SK-N-SH treated with all-trans-retinoic acid at 6 μM for 48 hours (cell line): Measurements from ENCODE around the gene ZNF853.

Experiments
- ATAC-seq: fragments of 200-7000 bp; cut with Tn5 transposase; 3 replicates; pipeline ENCODE4 v1.9.1; 2020; ENCODE audit warnings: mild to moderate bottlenecking, moderate library complexity
- ARNTL ChIP-seq: fragments of 450-650 bp; formaldehyde crosslinking; IDR thresholded peaks from 2 replicates; pipeline ENCODE4 v1.5.0; 2020; ENCODE audit warnings: low read depth, mild to moderate bottlenecking, moderate library complexity, borderline replicate concordance
- BACH2 ChIP-seq: fragments of 250-450 bp; sonication (Bioruptor Pico); IDR thresholded peaks from 2 replicates; pipeline ENCODE4 v1.9.0; 2021; ENCODE audit warnings: mild to moderate bottlenecking, borderline replicate concordance
- CREB5 ChIP-seq: fragments of 250-450 bp; sonication (Bioruptor Pico); IDR thresholded peaks from 2 replicates; pipeline ENCODE4 v1.5.1; 2020; ENCODE audit warnings: low read depth, mild to moderate bottlenecking, moderate library complexity
- CSRNP3 ChIP-seq: fragments of 250-450 bp; sonication (Bioruptor Pico); IDR thresholded peaks from 2 replicates; pipeline ENCODE4 v1.5.1; 2021; ENCODE audit warnings: mild to moderate bottlenecking, moderate library complexity
- ESRRG ChIP-seq: fragments of 250-450 bp; sonication (Bioruptor Pico); IDR thresholded peaks from 2 replicates; pipeline ENCODE4 v1.6.1; 2021; ENCODE audit warnings: mild to moderate bottlenecking
- GLIS3 ChIP-seq: fragments of 250-450 bp; sonication (Bioruptor Pico); IDR thresholded peaks from 2 replicates; pipeline ENCODE4 v1.5.0; 2020; ENCODE audit warnings: mild to moderate bottlenecking, moderate library complexity
- PATZ1 ChIP-seq: fragments of 250-450 bp; sonication (Bioruptor Pico); IDR thresholded peaks from 2 replicates; pipeline ENCODE4 v1.8.0; 2020; ENCODE audit warnings: mild to moderate bottlenecking, moderate library complexity, borderline replicate concordance
- POU6F1 ChIP-seq: fragments of 250-450 bp; sonication (Bioruptor Pico); IDR thresholded peaks from 2 replicates; pipeline ENCODE4 v1.8.0; 2021; ENCODE audit warnings: low read depth, mild to moderate bottlenecking, moderate library complexity, borderline replicate concordance
- PPARA ChIP-seq: fragments of 250-450 bp; sonication (Bioruptor Pico); IDR thresholded peaks from 2 replicates; pipeline ENCODE4 v1.5.0; 2020; ENCODE audit warnings: mild to moderate bottlenecking, borderline replicate concordance
- RARB ChIP-seq: fragments of 250-450 bp; sonication (Bioruptor Pico); IDR thresholded peaks from 2 replicates; pipeline ENCODE4 v1.8.0; 2021; ENCODE audit warnings: mild to moderate bottlenecking, moderate library complexity
- SNAI2 ChIP-seq: fragments of 250-450 bp; sonication (Bioruptor Pico); IDR thresholded peaks from 2 replicates; pipeline ENCODE4 v1.5.0; 2020; ENCODE audit warnings: mild to moderate bottlenecking, moderate library complexity
- TSHZ2 ChIP-seq: fragments of 250-450 bp; sonication (Bioruptor Pico); IDR thresholded peaks from 2 replicates; pipeline ENCODE4 v1.5.0; 2020; ENCODE audit warnings: mild to moderate bottlenecking, moderate library complexity
- ZC3H10 ChIP-seq: fragments of 250-450 bp; sonication (Bioruptor Pico); IDR thresholded peaks from 2 replicates; pipeline ENCODE4 v1.5.1; 2021; ENCODE audit warnings: mild to moderate bottlenecking, moderate library complexity
- ZFP3 ChIP-seq: fragments of 250-450 bp; sonication (Bioruptor Pico); IDR thresholded peaks from 2 replicates; pipeline ENCODE4 v1.5.0; 2020; ENCODE audit warnings: mild to moderate bottlenecking, moderate library complexity
- ZFP30 ChIP-seq: fragments of 450-650 bp; formaldehyde crosslinking; IDR thresholded peaks from 2 replicates; pipeline ENCODE4 v1.5.0; 2022; ENCODE audit warnings: mild to moderate bottlenecking, moderate library complexity
- ZNF565 ChIP-seq: fragments of 450-650 bp; formaldehyde crosslinking; conservative IDR thresholded peaks from 2 replicates; pipeline ENCODE4 v1.5.0; 2020; ENCODE audit warnings: low read depth, mild to moderate bottlenecking, moderate library complexity
- ZNF70 ChIP-seq: fragments of 450-650 bp; formaldehyde crosslinking; IDR thresholded peaks from 2 replicates; pipeline ENCODE4 v1.5.0; 2020; ENCODE audit warnings: mild to moderate bottlenecking, moderate library complexity
- ZNF8 ChIP-seq: fragments of 450-650 bp; formaldehyde crosslinking; IDR thresholded peaks from 2 replicates; pipeline ENCODE4 v1.5.0; 2020; ENCODE audit warnings: mild to moderate bottlenecking, moderate library complexity

The ZNF853 gene

GRCh38 chr7:6619961-6620360 is 4.6 kb downstream of the ZNF853 start (continued):
- TF ChIP-seq PATZ1 (CRISPR knock-in tag) (no peak), ARNTL (no peak), BACH2 (CRISPR knock-in tag) (no peak), ESRRG (CRISPR knock-in tag) (no peak), CSRNP3 (CRISPR knock-in tag) (no peak)

GRCh38 chr7:6621195-6622133 is 6.1 kb downstream of the ZNF853 start:
- ATAC-seq: no peak
- no peak for TF ChIP-seq GLIS3
- no peak for TF ChIP-seq CREB5 (CRISPR knock-in tag)
- no peak for TF ChIP-seq RARB (CRISPR knock-in tag)
- TF ChIP-seq ARNTL: no peak
- TF ChIP-seq ZFP3: no peak
- no peak for TF ChIP-seq POU6F1 (CRISPR knock-in tag)
- no peak for TF ChIP-seq ZC3H10
- TF ChIP-seq ZNF565 (CRISPR knock-in tag): no peak
- TF ChIP-seq PPARA (CRISPR knock-in tag): no peak
- no peak for TF ChIP-seq SNAI2 (CRISPR knock-in tag)
- TF ChIP-seq ZFP30 (CRISPR knock-in tag): no peak

GRCh38 chr7:6622134-6622710 is 6.8 kb downstream of the ZNF853 start:
- ATAC-seq: no peak
- no peak for TF ChIP-seq RARB (CRISPR knock-in tag)
- TF ChIP-seq ZNF70 (CRISPR knock-in tag): no peak
- no peak for TF ChIP-seq BACH2 (CRISPR knock-in tag)
- no peak for TF ChIP-seq SNAI2 (CRISPR knock-in tag)
- no peak for TF ChIP-seq ZC3H10
- no peak for TF ChIP-seq GLIS3
- no peak for TF ChIP-seq CREB5 (CRISPR knock-in tag)
- no peak for TF ChIP-seq ZFP30 (CRISPR knock-in tag)
- no peak for TF ChIP-seq ESRRG (CRISPR knock-in tag)
- TF ChIP-seq TSHZ2 (CRISPR knock-in tag): no peak
- no peak for TF ChIP-seq ARNTL
- no peak for TF ChIP-seq ZNF565 (CRISPR knock-in tag)
- no peak for TF ChIP-seq ZNF8
